PC-3 (cell line): ENCODE measurements around the gene RBPJ. TPM values are rescaled to one million over a fixed set of nuclear protein-coding genes. Genes with fewer than 3 reads are reported as not detected.

Source experiments
- ATAC-seq: fragments of 200-7000 bp; cut with Tn5 transposase; 2 replicates; pipeline ENCODE4 v1.9.1; 2020; ENCODE audit warnings: mild to moderate bottlenecking, moderate library complexity
- BruUV-seq: library from RNA; stranded (reverse); fragments of 400-500 nt; replicated peaks from 2 replicates; lab custom pipeline; 2021; lab: Mats Ljungman, UMichigan
- CTCF ChIA-PET: fragments of 300-600 bp; sonication (Branson Sonifier 250); formaldehyde crosslinking; loops from one replicate; lab custom pipeline; 2022; ENCODE audit warnings: antibody characterized with exemption; lab: Charles Lee
- POLR2A ChIA-PET: fragments of 300-600 bp; sonication (Branson Sonifier 250); formaldehyde crosslinking; loops from one replicate; lab custom pipeline; 2022; ENCODE audit warnings: antibody characterized with exemption; ENCODE audit not compliant: unreplicated experiment; lab: Charles Lee
- DNase-seq: peaks from one replicate; pipeline ENCODE4 v3.0.0-alpha.2; 2015
- H2AFZ ChIP-seq: fragments of 300-600 bp; sonication (generic); 2 replicates; pipeline ENCODE4 v1.6.0; 2016; ENCODE audit warnings: antibody characterized with exemption, low read length
- H3F3A ChIP-seq: fragments of 300-600 bp; sonication (generic); one replicate; pipeline ENCODE4 v1.6.0; 2017; ENCODE audit warnings: antibody characterized with exemption, low read length, control low read depth, mild to moderate bottlenecking; ENCODE audit not compliant: unreplicated experiment
- H3K27ac ChIP-seq: fragments of 300-600 bp; sonication (generic); 2 replicates; pipeline ENCODE4 v1.5.1; 2016; ENCODE audit warnings: mild to moderate bottlenecking, low read length
- H3K27me3 ChIP-seq: fragments of 300-600 bp; sonication (generic); 2 replicates; pipeline ENCODE4 v1.6.1; 2016; ENCODE audit warnings: low read length, mixed read lengths
- H3K36me3 ChIP-seq: fragments of 300-600 bp; sonication (generic); 2 replicates; pipeline ENCODE4 v1.6.1; 2016; ENCODE audit warnings: low read depth, mixed run types, low read length, mixed read lengths
- H3K4me1 ChIP-seq: fragments of 300-600 bp; sonication (generic); 2 replicates; pipeline ENCODE4 v1.5.1; 2016; ENCODE audit warnings: low read length; ENCODE audit not compliant: insufficient read depth
- H3K4me2 ChIP-seq: fragments of 300-600 bp; sonication (generic); 2 replicates; pipeline ENCODE4 v1.6.0; 2016; ENCODE audit warnings: low read length
- H3K4me3 ChIP-seq: fragments of 300-600 bp; sonication (generic); 2 replicates; pipeline ENCODE4 v1.5.1; 2016; ENCODE audit warnings: mild to moderate bottlenecking, low read length, mixed read lengths
- H3K79me2 ChIP-seq: fragments of 300-600 bp; sonication (generic); 2 replicates; pipeline ENCODE4 v1.6.1; 2017; ENCODE audit warnings: low read length, mixed read lengths
- H3K9ac ChIP-seq: fragments of 300-600 bp; sonication (generic); 2 replicates; pipeline ENCODE4 v1.6.0; 2016; ENCODE audit warnings: mild to moderate bottlenecking, low read length
- H3K9me2 ChIP-seq: fragments of 300-600 bp; sonication (generic); replicated peaks from 2 replicates; pipeline ENCODE4 v1.6.1; 2016; ENCODE audit warnings: mixed run types, low read length, mixed read lengths
- H3K9me3 ChIP-seq: fragments of 300-600 bp; sonication (generic); 2 replicates; pipeline ENCODE4 v1.6.1; 2016; ENCODE audit warnings: low read length, mixed read lengths
- H4K20me1 ChIP-seq: fragments of 300-600 bp; sonication (generic); 2 replicates; pipeline ENCODE4 v1.6.1; 2016; ENCODE audit warnings: low read length, mixed read lengths
- CTCF ChIP-seq: fragments of 300-600 bp; sonication (generic); conservative IDR thresholded peaks from 2 replicates; pipeline ENCODE4 v1.5.1; 2017; ENCODE audit warnings: antibody characterized with exemption, low read depth, mild to moderate bottlenecking, low read length
- EZH2 ChIP-seq: fragments of 300-600 bp; sonication (generic); IDR thresholded peaks from one replicate; pipeline ENCODE4 v1.6.1; 2017; ENCODE audit warnings: antibody characterized with exemption, mild to moderate bottlenecking, low read length; ENCODE audit not compliant: unreplicated experiment
- EZH2phosphoT487 ChIP-seq: fragments of 300-600 bp; sonication (generic); IDR thresholded peaks from 2 replicates; pipeline ENCODE4 v1.6.1; 2018; ENCODE audit warnings: mild to moderate bottlenecking, antibody characterized with exemption, low read length, borderline replicate concordance
- intact Hi-C: fragments of 100-400 bp; cut with micrococcal nuclease; formaldehyde crosslinking; loops from 2 replicates; pipeline ENCODE4 v1.9.0; 2023
- total RNA-seq: library from RNA; depleted of rRNA; stranded (reverse); fragments of >200 nt; gene quantifications from 2 replicates; pipeline ENCODE4 v1.2.3, GENCODE V29; 2014

Gene RBPJ
- total RNA-seq, 1 experiment from 2014 or later = 39.1 TPM

GRCh38 chr4:26431461-26432180 is 110.8 kb downstream of the RBPJ start:
- CTCF ChIA-PET = no interaction called here
- BruUV-seq = no TSS peak
- no peak for TF ChIP-seq EZH2
- no peak for TF ChIP-seq EZH2phosphoT487
- TF ChIP-seq CTCF = no peak

GRCh38 chr4:26432419-26432818 is 111.6 kb downstream of the RBPJ start:
- H3F3A ChIP-seq = no peaks in the 10 kb centered on the region
- no peak overlapping the region for H3K4me2 ChIP-seq
- CTCF ChIA-PET = no interaction called here
- POLR2A ChIA-PET = no interaction called here
- intact Hi-C loops = no loop called here
- no peaks in the 10 kb centered on the region for H4K20me1 ChIP-seq
- DNase-seq (no peak), ATAC-seq (no peak)
- no peak overlapping the region for H3K4me3 ChIP-seq
- H3K36me3 ChIP-seq = peaks cover 34% of the 10 kb centered on the region
- no peaks in the 10 kb centered on the region for H3K9me2 ChIP-seq
- no peak overlapping the region for H3K9ac ChIP-seq
- no peaks in the 10 kb centered on the region for H3K9me3 ChIP-seq
- TF ChIP-seq CTCF (no peak), EZH2 (no peak), EZH2phosphoT487 (no peak)
- no TSS peak for BruUV-seq
- H3K27me3 ChIP-seq = no peaks in the 10 kb centered on the region
- H2AFZ ChIP-seq = no peak overlapping the region
- H3K27ac ChIP-seq = no peak overlapping the region
- no peaks in the 10 kb centered on the region for H3K79me2 ChIP-seq
- no peaks in the 10 kb centered on the region for H3K4me1 ChIP-seq

More at GRCh38 chr4:26431461-26432180, 110.8 kb downstream of the RBPJ start:
- Histone ChIP-seq H3K9me3 (no peaks in the 10 kb centered on the region), H4K20me1 (no peaks in the 10 kb centered on the region), H3K27ac (no peak overlapping the region), H2AFZ (no peak overlapping the region), H3K4me2 (no peak overlapping the region), H3K4me1 (no peaks in the 10 kb centered on the region), H3F3A (no peaks in the 10 kb centered on the region), H3K9ac (no peak overlapping the region), H3K27me3 (no peaks in the 10 kb centered on the region), H3K79me2 (no peaks in the 10 kb centered on the region), H3K36me3 (peaks cover 39% of the 10 kb centered on the region), H3K4me3 (no peak overlapping the region), H3K9me2 (no peaks in the 10 kb centered on the region)
- no peak for ATAC-seq
- POLR2A ChIA-PET = no interaction called here
- intact Hi-C loops = no loop called here
- no peak for DNase-seq

GRCh38 chr4:26433556-26433955 is 112.7 kb downstream of the RBPJ start:
- intact Hi-C loops = no loop called here
- CTCF ChIA-PET = no interaction called here
- H3K27ac ChIP-seq = no peak overlapping the region
- no peak overlapping the region for H3K4me2 ChIP-seq
- H3K27me3 ChIP-seq = no peaks in the 10 kb centered on the region
- H3K4me3 ChIP-seq = no peak overlapping the region
- no peaks in the 10 kb centered on the region for H3F3A ChIP-seq
- H3K4me1 ChIP-seq = no peaks in the 10 kb centered on the region
- H2AFZ ChIP-seq = no peak overlapping the region
- H4K20me1 ChIP-seq = no peaks in the 10 kb centered on the region
- peaks cover 25% of the 10 kb centered on the region for H3K36me3 ChIP-seq
- no peaks in the 10 kb centered on the region for H3K79me2 ChIP-seq
- no peak for TF ChIP-seq EZH2
- TF ChIP-seq CTCF = no peak
- TF ChIP-seq EZH2phosphoT487 = no peak
- BruUV-seq = no TSS peak
- H3K9me2 ChIP-seq = no peaks in the 10 kb centered on the region
- no peak overlapping the region for H3K9ac ChIP-seq
- H3K9me3 ChIP-seq = no peaks in the 10 kb centered on the region
- POLR2A ChIA-PET = no interaction called here
- ATAC-seq = no peak
- no peak for DNase-seq
